ENCODE measurements around the gene ZSCAN5B. TPM values are rescaled to one million over a fixed set of nuclear protein-coding genes. Genes with fewer than 3 reads are reported as not detected.

The ZSCAN5B gene
- total RNA-seq, 4 donors from 2014 or later = not detected

DNA sequence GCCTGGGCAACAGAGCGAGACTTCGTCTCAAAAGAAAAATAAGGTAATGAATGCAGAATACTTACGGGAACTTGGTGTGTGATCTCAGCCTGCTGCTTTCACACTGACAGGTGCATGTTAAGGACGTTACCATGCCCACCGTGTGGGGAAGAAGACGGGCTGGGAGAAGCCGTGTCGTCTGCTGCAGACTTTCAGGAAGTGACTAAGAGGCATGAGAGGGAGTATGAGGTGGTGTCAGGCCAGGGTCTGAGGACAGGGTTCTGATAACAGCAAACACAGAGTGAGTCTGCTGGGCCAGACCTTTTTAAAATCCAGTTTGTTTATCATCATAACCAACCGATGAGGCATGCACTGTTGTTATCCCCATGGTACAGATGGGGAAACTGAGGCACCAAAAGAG lies 35.3 kb downstream of the ZSCAN5B start:
- intact Hi-C loops (cut with DNase I) = no loop called here
- H3K4me3 ChIP-seq (replicated peaks in 1 of 3) = no peak overlapping the region
- TF ChIP-seq CTCF (IDR thresholded peaks at IDR 0.05) (no peak), POLR2A (IDR thresholded peaks at IDR 0.05) (no peak)
- H3K27ac ChIP-seq = no peak overlapping the region
- 72 to 79% methylated on average over 9 of the region's 9 CpGs for WGBS, 2 donors
- no peak for DNase-seq
- no peaks in the 10 kb centered on the region for H3K27me3 ChIP-seq
- H3K9me3 ChIP-seq = no peaks in the 10 kb centered on the region
- H3K36me3 ChIP-seq = peaks cover 15 to 19% of the 10 kb centered on the region in 2 donors
- H3K4me1 ChIP-seq = no peaks in the 10 kb centered on the region

DNA sequence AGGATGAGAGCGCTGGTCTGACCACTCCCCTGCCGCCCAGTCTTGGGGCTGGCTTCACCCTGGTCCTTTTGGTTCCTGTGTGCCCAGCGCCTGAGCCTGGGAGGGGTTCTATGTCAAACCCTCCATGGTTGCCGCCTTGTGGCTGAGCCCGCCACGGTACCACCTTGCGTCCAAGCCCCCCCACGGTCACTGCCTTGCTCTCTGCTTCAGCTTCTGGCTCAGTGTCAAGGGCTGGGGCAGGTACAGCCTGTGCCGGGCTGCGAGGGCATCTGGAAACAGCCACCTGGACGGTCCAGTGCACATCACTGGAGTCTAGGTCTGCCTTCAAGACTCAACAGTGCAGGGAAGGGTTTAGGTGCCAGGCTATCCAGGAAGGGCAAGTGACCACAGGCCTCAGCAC lies 36.0 kb downstream of the ZSCAN5B start:
- peak; percentile 73 to 74 for DNase-seq
- no peaks in the 10 kb centered on the region for H3K4me1 ChIP-seq
- 70 to 77% methylated on average over 11 of the region's 11 CpGs for WGBS, 2 donors
- TF ChIP-seq POLR2A (IDR thresholded peaks at IDR 0.05) = no peak
- TF ChIP-seq CTCF (IDR thresholded peaks at IDR 0.05) = no peak
- no peaks in the 10 kb centered on the region for H3K27me3 ChIP-seq
- no peak overlapping the region for H3K27ac ChIP-seq
- H3K4me3 ChIP-seq (replicated peaks in 1 of 3) = no peak overlapping the region
- no peaks in the 10 kb centered on the region for H3K9me3 ChIP-seq
- H3K36me3 ChIP-seq = peaks cover 15 to 19% of the 10 kb centered on the region in 2 donors
- intact Hi-C loops (cut with DNase I) = no loop called here

DNA sequence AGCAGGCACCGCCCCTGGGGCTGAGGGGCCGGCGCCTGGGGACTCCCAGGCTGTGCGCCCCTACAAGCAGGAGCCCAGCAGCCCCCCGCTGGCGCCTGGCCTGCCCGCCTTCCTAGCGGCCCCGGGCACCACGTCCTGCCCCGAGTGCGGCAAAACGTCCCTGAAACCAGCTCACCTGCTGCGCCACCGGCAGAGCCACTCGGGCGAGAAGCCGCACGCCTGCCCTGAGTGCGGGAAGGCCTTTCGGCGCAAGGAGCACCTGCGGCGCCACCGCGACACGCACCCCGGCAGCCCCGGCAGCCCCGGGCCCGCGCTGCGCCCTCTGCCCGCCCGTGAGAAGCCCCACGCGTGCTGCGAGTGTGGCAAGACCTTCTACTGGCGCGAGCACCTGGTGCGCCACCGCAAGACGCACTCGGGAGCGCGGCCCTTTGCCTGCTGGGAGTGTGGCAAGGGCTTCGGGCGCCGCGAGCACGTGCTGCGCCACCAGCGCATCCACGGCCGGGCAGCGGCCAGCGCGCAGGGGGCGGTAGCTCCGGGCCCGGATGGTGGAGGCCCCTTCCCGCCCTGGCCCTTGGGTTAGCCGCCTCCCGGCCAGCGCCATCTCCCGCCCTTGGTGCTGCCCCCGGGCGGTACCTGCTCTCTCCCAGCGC lies 37.8 kb downstream of the ZSCAN5B start:
- no peaks in the 10 kb centered on the region for H3K9me3 ChIP-seq
- intact Hi-C loops (cut with DNase I) = no loop called here
- TF ChIP-seq POLR2A (IDR thresholded peaks at IDR 0.05) (no peak), CTCF (IDR thresholded peaks at IDR 0.05) (no peak)
- no peaks in the 10 kb centered on the region for H3K4me1 ChIP-seq
- no peaks in the 10 kb centered on the region for H3K27me3 ChIP-seq
- no peak overlapping the region for H3K4me3 ChIP-seq (replicated peaks in 1 of 3)
- 96 to 98% methylated on average over 57 to 69 of the region's 69 CpGs for WGBS, 2 donors
- H3K36me3 ChIP-seq = peaks cover 20 to 29% of the 10 kb centered on the region in 2 donors
- no peak overlapping the region for H3K27ac ChIP-seq
- no peak for DNase-seq

DNA sequence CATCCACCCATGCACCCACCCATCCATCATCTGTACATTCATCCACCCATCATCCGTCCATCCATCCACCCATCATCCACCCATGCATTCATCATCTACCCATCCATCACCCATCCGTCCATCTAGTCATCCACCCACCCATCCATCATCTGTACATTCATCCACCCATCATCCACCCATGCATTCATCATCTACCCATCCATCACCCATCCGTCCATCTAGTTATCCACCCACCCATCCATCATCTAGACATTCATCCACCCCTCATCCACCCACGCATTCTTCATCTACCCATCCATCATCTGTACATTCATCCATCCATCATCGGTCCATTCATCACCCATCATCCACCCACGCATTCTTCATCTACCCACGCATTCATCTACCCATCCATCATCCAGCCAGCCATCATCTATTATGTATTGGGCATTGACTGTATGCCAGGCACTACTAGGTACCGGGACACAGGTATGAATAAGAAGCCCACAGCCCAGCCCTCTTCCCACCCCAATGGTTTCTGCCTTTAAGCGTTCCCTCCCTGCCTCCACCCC lies 38.5 kb downstream of the ZSCAN5B start:
- Histone ChIP-seq H3K27ac (no peak overlapping the region), H3K36me3 (peaks cover 20 to 29% of the 10 kb centered on the region in 2 donors), H3K27me3 (no peaks in the 10 kb centered on the region), H3K9me3 (no peaks in the 10 kb centered on the region), H3K4me3 (replicated peaks in 1 of 3) (no peak overlapping the region), H3K4me1 (no peaks in the 10 kb centered on the region)
- WGBS, 2 donors = 94 to 95% methylated on average over 9 of the region's 9 CpGs
- no peak for DNase-seq
- TF ChIP-seq POLR2A (IDR thresholded peaks at IDR 0.05) (no peak), CTCF (IDR thresholded peaks at IDR 0.05) (no peak)
- intact Hi-C loops (cut with DNase I) = no loop called here

- H3K36me3 ChIP-seq = peaks cover 20 to 29% of the 10 kb centered on the region in 2 donors
- 97% methylated on average over 12 to 16 of the region's 16 CpGs for WGBS, 2 donors
- no peaks in the 10 kb centered on the region for H3K27me3 ChIP-seq
- no peak for DNase-seq
- TF ChIP-seq POLR2A (IDR thresholded peaks at IDR 0.05) (no peak), CTCF (IDR thresholded peaks at IDR 0.05) (no peak)
- no peak overlapping the region for H3K27ac ChIP-seq
- no peaks in the 10 kb centered on the region for H3K9me3 ChIP-seq
- H3K4me1 ChIP-seq = no peaks in the 10 kb centered on the region
- intact Hi-C loops (cut with DNase I) = no loop called here
- H3K4me3 ChIP-seq (replicated peaks in 1 of 3) = no peak overlapping the region
Observed at GRCh38 chr19:56158170-56158757, 39.3 kb downstream of the ZSCAN5B start.

All from thyroid gland (tissue), 4 donors.